WERI-Rb-1 (cell line): ENCODE measurements around the gene KIF5C.

Source experiments
- DNase-seq: peaks from one replicate; pipeline ENCODE4 v3.0.0-alpha.2; 2020
- H3K27ac ChIP-seq: fragments of 250-450 bp; sonication (Bioruptor Pico); 2 replicates; pipeline ENCODE4 v1.5.1; 2020; ENCODE audit warnings: mild to moderate bottlenecking, moderate library complexity
- H3K27me3 ChIP-seq: fragments of 250-450 bp; sonication (Bioruptor Pico); 2 replicates; pipeline ENCODE4 v1.5.1; 2021; ENCODE audit warnings: mild to moderate bottlenecking, low read depth, moderate library complexity; ENCODE audit not compliant: insufficient read depth, severe bottlenecking
- H3K36me3 ChIP-seq: fragments of 250-450 bp; sonication (Bioruptor Pico); 2 replicates; pipeline ENCODE4 v1.5.1; 2020; ENCODE audit warnings: mild to moderate bottlenecking, moderate library complexity
- H3K4me3 ChIP-seq: 2 replicates; pipeline ENCODE4 v1.5.1; 2011; ENCODE audit warnings: low read depth, mild to moderate bottlenecking, control low read depth, low read length
- H3K9me3 ChIP-seq: fragments of 250-450 bp; sonication (Bioruptor Pico); 2 replicates; pipeline ENCODE4 v1.5.1; 2021; ENCODE audit warnings: mild to moderate bottlenecking, moderate library complexity; ENCODE audit not compliant: severe bottlenecking
- CTCF ChIP-seq: IDR thresholded peaks from 2 replicates; pipeline ENCODE4 v1.5.1; 2011; ENCODE audit warnings: low read depth, mild to moderate bottlenecking, control low read depth, inconsistent platforms, low read length

KIF5C gene

GRCh38 chr2:148999451-148999921, 124.5 kb downstream of the KIF5C start:
- Histone ChIP-seq H3K27ac (no peak overlapping the region), H3K36me3 (no peaks in the 10 kb centered on the region), H3K9me3 (no peaks in the 10 kb centered on the region), H3K4me3 (no peak overlapping the region), H3K27me3 (peaks cover 38% of the 10 kb centered on the region)
- no peak for DNase-seq
- no peak for TF ChIP-seq CTCF

DNA sequence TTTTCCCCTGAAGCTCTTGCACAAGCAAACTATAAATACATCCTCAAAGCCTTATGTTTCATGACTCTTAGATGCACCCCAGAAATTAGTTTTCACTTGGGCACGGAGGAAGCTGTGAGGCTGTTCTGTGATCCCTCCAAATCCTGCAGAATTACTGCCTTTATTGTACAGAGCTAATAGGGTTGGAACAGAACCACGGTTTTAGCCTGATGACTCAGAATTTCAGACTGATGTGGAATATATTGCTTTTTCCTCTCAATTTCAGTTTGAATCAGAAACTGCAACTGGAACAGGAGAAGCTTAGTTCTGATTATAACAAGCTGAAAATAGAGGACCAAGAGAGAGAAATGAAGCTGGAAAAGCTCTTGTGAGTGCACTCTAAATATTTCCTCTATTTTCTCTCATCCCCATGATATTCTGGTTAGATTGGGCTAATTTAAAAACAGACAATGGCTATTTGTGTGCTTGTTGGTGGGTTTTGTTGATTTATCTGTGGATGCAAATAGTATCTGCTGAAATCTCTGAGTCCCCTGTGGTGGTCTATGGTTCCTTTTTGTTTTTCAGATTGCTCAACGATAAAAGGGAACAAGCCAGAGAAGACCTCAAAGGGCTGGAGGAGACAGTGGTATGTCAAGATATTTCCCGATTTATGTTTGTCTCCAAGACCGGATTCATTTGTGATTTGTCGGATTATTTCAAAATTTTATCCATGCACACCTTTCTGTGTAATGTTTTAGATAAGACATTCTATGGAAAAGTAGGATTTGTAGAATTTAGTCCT, 125.3 kb downstream of the KIF5C start:
- no peak overlapping the region for H3K4me3 ChIP-seq
- H3K27ac ChIP-seq, result no peak overlapping the region
- no peak for DNase-seq
- no peaks in the 10 kb centered on the region for H3K9me3 ChIP-seq
- no peaks in the 10 kb centered on the region for H3K36me3 ChIP-seq
- peaks cover 41% of the 10 kb centered on the region for H3K27me3 ChIP-seq
- no peak for TF ChIP-seq CTCF

DNA sequence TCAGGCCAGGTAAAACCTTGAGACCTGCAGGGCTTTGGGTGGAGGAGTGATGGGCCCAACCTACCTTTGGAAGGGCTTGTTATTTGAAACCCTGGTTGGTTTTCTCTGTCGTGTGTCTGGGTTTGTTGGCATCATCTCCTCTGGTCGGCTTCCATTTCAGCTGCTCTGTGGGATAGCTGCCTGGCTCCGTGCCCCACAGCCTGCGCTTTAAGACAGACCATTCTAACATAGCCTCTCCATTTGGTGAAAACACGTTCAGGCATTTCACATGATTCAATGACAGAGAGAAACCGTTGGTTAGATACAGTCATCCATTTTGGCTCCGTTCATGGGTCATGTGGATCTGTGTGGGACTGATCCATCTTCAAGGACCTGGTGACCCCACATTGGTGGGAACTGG, 126.5 kb downstream of the KIF5C start:
- no peak for DNase-seq
- peaks cover 51% of the 10 kb centered on the region for H3K27me3 ChIP-seq
- H3K9me3 ChIP-seq, result no peaks in the 10 kb centered on the region
- no peak overlapping the region for H3K27ac ChIP-seq
- no peaks in the 10 kb centered on the region for H3K36me3 ChIP-seq
- no peak overlapping the region for H3K4me3 ChIP-seq
- no peak for TF ChIP-seq CTCF

DNA sequence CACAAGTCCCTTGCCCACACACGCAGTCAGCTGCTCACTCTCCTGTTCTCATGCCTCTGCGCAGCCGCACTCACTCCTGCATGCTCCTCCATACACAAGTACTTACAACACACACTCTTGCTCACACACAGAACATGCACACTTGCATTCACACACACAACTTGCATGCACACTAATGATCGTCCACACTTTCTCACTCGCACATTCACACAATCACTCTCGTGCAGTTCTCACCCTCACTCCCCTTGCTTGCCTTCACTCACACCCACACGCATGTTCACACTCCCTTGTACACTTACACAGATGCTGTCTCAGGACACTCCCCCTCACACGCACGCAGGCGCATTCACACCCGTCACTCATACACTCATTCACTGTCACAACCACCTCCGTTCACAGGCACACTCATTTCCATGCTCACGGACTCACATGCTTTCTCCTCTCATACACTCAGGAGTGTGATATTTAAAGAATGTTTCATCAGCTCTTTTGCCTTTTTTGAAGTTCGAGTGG, 127.4 kb downstream of the KIF5C start:
- Histone ChIP-seq H3K9me3 (no peaks in the 10 kb centered on the region), H3K27ac (no peak overlapping the region), H3K4me3 (no peak overlapping the region), H3K27me3 (peaks cover 46% of the 10 kb centered on the region), H3K36me3 (no peaks in the 10 kb centered on the region)
- TF ChIP-seq CTCF, result no peak
- no peak for DNase-seq

GRCh38 chr2:149002891-149003740, 128.1 kb downstream of the KIF5C start:
- Histone ChIP-seq H3K27me3 (peaks cover 46% of the 10 kb centered on the region), H3K36me3 (no peaks in the 10 kb centered on the region), H3K4me3 (no peak overlapping the region), H3K9me3 (no peaks in the 10 kb centered on the region), H3K27ac (no peak overlapping the region)
- no peak for TF ChIP-seq CTCF
- no peak for DNase-seq
